GM11168 (cell line): ENCODE measurements around the gene ZBTB20.

Source experiments
- in situ Hi-C: fragments of 300-500 bp; cut with MboI; formaldehyde crosslinking; loops from one replicate; pipeline ENCODE4 v1.12.0; 2022; ENCODE audit warnings: low sequenced_read_pairs; ENCODE audit not compliant: unreplicated experiment

Gene ZBTB20

GRCh38 chr3:114484919-114485318, 662.2 kb downstream of the ZBTB20 start:
- in situ Hi-C loops: no loop called here

GRCh38 chr3:114481113-114481512, 666.0 kb downstream of the ZBTB20 start:
- in situ Hi-C loops: no loop called here

- in situ Hi-C loops: no loop called here
Measured at GRCh38 chr3:114480442-114480841, 666.6 kb downstream of the ZBTB20 start.

GRCh38 chr3:114478801-114479200, 668.3 kb downstream of the ZBTB20 start:
- in situ Hi-C loops: no loop called here

DNA sequence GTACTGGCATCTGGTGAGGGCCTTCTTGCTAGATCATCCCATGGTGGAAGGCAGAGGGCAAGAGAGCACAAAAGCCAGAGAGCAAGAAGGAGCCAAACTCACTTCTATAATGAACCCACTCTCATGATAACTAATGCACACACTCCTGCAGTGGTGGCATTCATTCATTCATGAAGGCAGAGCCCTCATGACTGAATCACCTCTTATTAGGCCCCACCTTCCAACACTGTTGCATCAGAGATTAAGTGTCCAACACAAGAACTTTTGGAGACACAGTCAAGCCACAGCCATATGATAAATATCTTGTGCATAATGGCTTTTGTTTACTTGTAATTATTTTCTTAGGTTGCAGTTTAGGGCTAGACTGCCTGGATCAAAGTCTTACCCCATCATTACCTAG, 670.6 kb downstream of the ZBTB20 start:
- in situ Hi-C loops: no loop called here

DNA sequence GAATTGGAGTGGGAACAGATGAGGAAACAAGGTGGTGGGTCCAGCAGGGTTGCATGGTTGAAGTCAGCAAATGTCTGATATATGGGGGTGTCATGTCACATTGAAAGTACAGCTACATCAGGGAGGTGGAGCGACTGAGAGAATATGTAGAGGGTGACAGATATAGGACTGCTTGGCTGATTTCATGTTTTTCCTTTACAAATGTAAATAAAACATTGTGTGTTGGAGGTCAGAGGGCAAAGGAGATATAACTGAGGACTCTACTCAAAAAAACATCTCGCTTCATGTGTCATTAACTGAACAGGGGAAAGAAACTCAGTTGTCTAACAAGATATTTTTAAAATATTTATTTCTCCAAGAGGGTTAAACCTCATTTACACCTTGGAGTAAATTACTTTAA, 675.6 kb downstream of the ZBTB20 start:
- in situ Hi-C loops: no loop called here

- in situ Hi-C loops: no loop called here
Measured at GRCh38 chr3:114469070-114469469, 678.0 kb downstream of the ZBTB20 start.

GRCh38 chr3:114466816-114467215, 680.3 kb downstream of the ZBTB20 start:
- in situ Hi-C loops: no loop called here

- in situ Hi-C loops: no loop called here
Measured at GRCh38 chr3:114466251-114466650, 680.8 kb downstream of the ZBTB20 start.

GRCh38 chr3:114464548-114464947, 682.5 kb downstream of the ZBTB20 start:
- in situ Hi-C loops: no loop called here

DNA sequence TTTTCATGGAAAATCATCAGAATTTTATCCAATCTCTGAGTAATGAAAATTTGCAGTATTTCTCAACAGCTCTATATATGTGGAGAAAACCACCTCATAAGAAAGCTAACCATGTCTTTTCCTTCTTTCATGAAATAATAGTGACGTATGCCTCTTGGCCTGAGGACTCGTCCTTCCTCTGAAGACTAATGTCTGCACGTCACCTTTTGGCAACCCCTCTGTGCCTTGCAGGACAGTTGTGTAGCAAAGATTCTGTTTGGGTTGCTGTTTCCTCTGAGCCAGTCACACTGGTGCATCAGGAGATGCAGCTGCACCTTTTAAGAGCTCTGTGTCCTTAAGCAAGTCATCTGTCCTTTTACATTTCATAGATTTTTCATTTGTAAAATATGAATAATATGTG, 684.3 kb downstream of the ZBTB20 start:
- in situ Hi-C loops: no loop called here

- in situ Hi-C loops: no loop called here
Measured at GRCh38 chr3:114460459-114460858, 686.6 kb downstream of the ZBTB20 start.

DNA sequence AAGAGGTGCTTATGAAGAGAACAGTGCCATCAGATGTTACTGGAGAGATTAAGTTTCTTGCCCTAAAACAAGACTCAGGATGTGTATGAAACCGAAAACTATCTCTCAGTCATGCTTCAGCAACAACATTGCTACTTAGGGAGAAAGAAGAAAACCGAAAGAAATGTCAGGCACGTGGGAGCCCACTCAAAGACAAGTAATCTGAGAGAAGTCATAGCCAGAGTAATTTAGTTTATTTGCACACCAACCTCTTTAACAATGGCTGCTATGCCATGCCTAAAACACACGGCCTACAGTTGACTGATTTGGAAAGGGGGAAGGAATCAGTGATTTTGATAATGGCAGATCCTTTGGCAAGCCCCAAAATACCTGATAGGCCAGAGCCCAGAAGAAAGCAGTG, 690.3 kb downstream of the ZBTB20 start:
- in situ Hi-C loops: no loop called here

GRCh38 chr3:114455432-114455831, 691.7 kb downstream of the ZBTB20 start:
- in situ Hi-C loops: no loop called here

- in situ Hi-C loops: no loop called here
Measured at GRCh38 chr3:114454551-114455251, 692.4 kb downstream of the ZBTB20 start.

- in situ Hi-C loops: no loop called here
Measured at GRCh38 chr3:114453361-114453780, 693.7 kb downstream of the ZBTB20 start.

- in situ Hi-C loops: no loop called here
Measured at GRCh38 chr3:114452937-114453336, 694.2 kb downstream of the ZBTB20 start.

- in situ Hi-C loops: no loop called here
Measured at GRCh38 chr3:114452256-114452655, 694.8 kb downstream of the ZBTB20 start.

DNA sequence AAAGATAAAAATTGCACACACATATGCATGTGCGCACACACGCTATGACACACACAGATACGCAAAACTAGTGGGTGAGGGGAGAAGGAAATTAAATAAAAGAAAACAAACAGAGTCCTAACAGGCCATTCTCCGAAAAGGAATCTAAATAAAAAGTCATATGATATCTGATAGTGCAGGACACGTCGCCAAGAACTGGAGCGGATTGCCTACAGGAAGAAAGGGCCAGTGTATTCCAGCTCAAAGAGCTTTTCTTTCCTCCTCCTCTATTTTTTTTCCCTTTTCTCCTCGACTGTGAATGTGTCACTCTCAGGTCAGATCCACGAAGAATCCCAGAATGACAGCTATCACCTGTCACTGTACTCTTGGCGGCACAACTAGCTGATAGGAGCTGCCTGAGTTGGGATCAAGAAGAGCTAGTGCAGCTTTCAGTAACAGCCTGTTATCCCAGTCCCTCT, 695.5 kb downstream of the ZBTB20 start:
- in situ Hi-C loops: no loop called here

GRCh38 chr3:114451051-114451451, 696.0 kb downstream of the ZBTB20 start:
- in situ Hi-C loops: no loop called here

GRCh38 chr3:114450008-114450596, 697.0 kb downstream of the ZBTB20 start:
- in situ Hi-C loops: no loop called here
